ENCODE measurements around the gene MXRA7. TPM values are rescaled to one million over a fixed set of nuclear protein-coding genes. Genes with fewer than 3 reads are reported as not detected.

Gene MXRA7
- total RNA-seq, 1 donor from 2014 or later: 4.2 TPM

GRCh38 chr17:76681222-76682137 is 29.3 kb downstream of the MXRA7 start:
- intact Hi-C loops (cut with micrococcal nuclease): loop anchor here (1.0 kb wide), 5 partner anchors 10 to 158 kb away; no protein-coding TSS in a partner anchor

GRCh38 chr17:76679239-76679638 is 31.5 kb downstream of the MXRA7 start:
- intact Hi-C loops (cut with micrococcal nuclease): no loop called here

- intact Hi-C loops (cut with micrococcal nuclease): no loop called here
Measured at GRCh38 chr17:76678330-76678729, 32.4 kb downstream of the MXRA7 start.

GRCh38 chr17:76677406-76677805 is 33.4 kb downstream of the MXRA7 start:
- intact Hi-C loops (cut with micrococcal nuclease): no loop called here

GRCh38 chr17:76676629-76677028 is 34.1 kb downstream of the MXRA7 start:
- intact Hi-C loops (cut with micrococcal nuclease): no loop called here

GRCh38 chr17:76675648-76676047 is 35.1 kb downstream of the MXRA7 start:
- intact Hi-C loops (cut with micrococcal nuclease): no loop called here

- intact Hi-C loops (cut with micrococcal nuclease): loop anchor here (5.0 kb wide), 1 partner anchor 323 kb away; no protein-coding TSS in a partner anchor
Measured at GRCh38 chr17:76674600-76674999, 36.2 kb downstream of the MXRA7 start.

- intact Hi-C loops (cut with micrococcal nuclease): loop anchor here (5.0 kb wide), 1 partner anchor 324 kb away; no protein-coding TSS in a partner anchor
Measured at GRCh38 chr17:76673729-76674128, 37.0 kb downstream of the MXRA7 start.

- intact Hi-C loops (cut with micrococcal nuclease): loop anchor here (5.0 kb wide), 1 partner anchor 324 kb away; no protein-coding TSS in a partner anchor
Measured at GRCh38 chr17:76672892-76673291, 37.9 kb downstream of the MXRA7 start.

GRCh38 chr17:76672270-76672851 is 38.4 kb downstream of the MXRA7 start:
- intact Hi-C loops (cut with micrococcal nuclease): loop anchor here (5.0 kb wide), 1 partner anchor 325 kb away; no protein-coding TSS in a partner anchor

GRCh38 chr17:76671912-76672262 is 38.9 kb downstream of the MXRA7 start:
- intact Hi-C loops (cut with micrococcal nuclease): loop anchor here (1.0 to 5.0 kb wide), 10 partner anchors 9 to 693 kb away; partner anchors contain the start of genes ACOX1, JMJD6, METTL23 and MFSD11

GRCh38 chr17:76671123-76671911 is 39.4 kb downstream of the MXRA7 start:
- intact Hi-C loops (cut with micrococcal nuclease): loop anchor here (1.0 to 5.0 kb wide), 10 partner anchors 10 to 693 kb away; partner anchors contain the start of genes ACOX1, JMJD6, METTL23 and MFSD11

- intact Hi-C loops (cut with micrococcal nuclease): loop anchor here (1.0 to 5.0 kb wide), 10 partner anchors 10 to 692 kb away; partner anchors contain the start of genes ACOX1, JMJD6, METTL23 and MFSD11
Measured at GRCh38 chr17:76670718-76671122, 40.0 kb downstream of the MXRA7 start.

- intact Hi-C loops (cut with micrococcal nuclease): loop anchor here (2.0 to 5.0 kb wide), 4 partner anchors 113 to 691 kb away; partner anchors contain the start of genes ACOX1, SEC14L1 and TEN1
Measured at GRCh38 chr17:76670020-76670717, 40.6 kb downstream of the MXRA7 start.

GRCh38 chr17:76667786-76668453 is 42.8 kb downstream of the MXRA7 start:
- intact Hi-C loops (cut with micrococcal nuclease): no loop called here

- intact Hi-C loops (cut with micrococcal nuclease): no loop called here
Measured at GRCh38 chr17:76667491-76667755, 43.3 kb downstream of the MXRA7 start.

- intact Hi-C loops (cut with micrococcal nuclease): loop anchor here (1.0 kb wide), 1 partner anchor 11 kb away; no protein-coding TSS in a partner anchor
Measured at GRCh38 chr17:76660656-76661042, 50.1 kb downstream of the MXRA7 start.

GRCh38 chr17:76659928-76660655 is 50.7 kb downstream of the MXRA7 start:
- intact Hi-C loops (cut with micrococcal nuclease): loop anchor here (1.0 kb wide), 1 partner anchor 11 kb away; no protein-coding TSS in a partner anchor

GRCh38 chr17:76658242-76658662 is 52.5 kb downstream of the MXRA7 start:
- intact Hi-C loops (cut with micrococcal nuclease): no loop called here

Measured in T-helper 1 cell treated with Interleukin-12 subunit alpha and Interleukin-12 subunit beta and Interleukin-4 antibody, amounts not matched to agents 30 ng/mL and 1 ng/mL, for 36 hours (primary cell).